PFSK-1 (cell line): Measurements from ENCODE around the gene CCSER1.

Experiments
- FOXP2 ChIP-seq: optimal IDR thresholded peaks from 2 replicates; pipeline ENCODE3; 2011; ENCODE audit warnings: borderline replicate concordance, control low read depth, inconsistent platforms; ENCODE audit not compliant: insufficient read depth; ENCODE audit errors: extremely low read length, extremely low read depth
- POLR2AphosphoS5 ChIP-seq: IDR thresholded peaks from 2 replicates; pipeline ENCODE4 v1.6.1; 2012; ENCODE audit warnings: low read depth, mild to moderate bottlenecking, control low read depth, low read length, moderate library complexity
- SIN3A ChIP-seq: IDR thresholded peaks from 2 replicates; pipeline ENCODE4 v1.6.1; 2012; ENCODE audit warnings: mild to moderate bottlenecking, low read length, moderate library complexity, borderline replicate concordance; ENCODE audit not compliant: insufficient read depth
- TAF1 ChIP-seq: IDR thresholded peaks from 2 replicates; pipeline ENCODE4 v1.6.1; 2012; ENCODE audit warnings: low read length, control low read depth, borderline replicate concordance; ENCODE audit not compliant: insufficient read depth

GRCh38 chr4:90730752-90731151 lies 603.6 kb downstream of the CCSER1 start:
- no peak for TF ChIP-seq SIN3A
- TF ChIP-seq POLR2AphosphoS5 = no peak
- no peak for TF ChIP-seq TAF1
- no peak for TF ChIP-seq FOXP2
